Stimulated activated CD4-positive, alpha-beta T cell treated with anti-CD3 and anti-CD28 coated beads, Interleukin-2, amount 100 ng/mL, for 24 hours (primary cell): Measurements from ENCODE around the gene IRS4.

Source experiments
- DNase-seq, 2 donors: peaks; one replicate each; pipeline ENCODE4 v3.0.0-alpha.2; 2020

Gene IRS4

DNA sequence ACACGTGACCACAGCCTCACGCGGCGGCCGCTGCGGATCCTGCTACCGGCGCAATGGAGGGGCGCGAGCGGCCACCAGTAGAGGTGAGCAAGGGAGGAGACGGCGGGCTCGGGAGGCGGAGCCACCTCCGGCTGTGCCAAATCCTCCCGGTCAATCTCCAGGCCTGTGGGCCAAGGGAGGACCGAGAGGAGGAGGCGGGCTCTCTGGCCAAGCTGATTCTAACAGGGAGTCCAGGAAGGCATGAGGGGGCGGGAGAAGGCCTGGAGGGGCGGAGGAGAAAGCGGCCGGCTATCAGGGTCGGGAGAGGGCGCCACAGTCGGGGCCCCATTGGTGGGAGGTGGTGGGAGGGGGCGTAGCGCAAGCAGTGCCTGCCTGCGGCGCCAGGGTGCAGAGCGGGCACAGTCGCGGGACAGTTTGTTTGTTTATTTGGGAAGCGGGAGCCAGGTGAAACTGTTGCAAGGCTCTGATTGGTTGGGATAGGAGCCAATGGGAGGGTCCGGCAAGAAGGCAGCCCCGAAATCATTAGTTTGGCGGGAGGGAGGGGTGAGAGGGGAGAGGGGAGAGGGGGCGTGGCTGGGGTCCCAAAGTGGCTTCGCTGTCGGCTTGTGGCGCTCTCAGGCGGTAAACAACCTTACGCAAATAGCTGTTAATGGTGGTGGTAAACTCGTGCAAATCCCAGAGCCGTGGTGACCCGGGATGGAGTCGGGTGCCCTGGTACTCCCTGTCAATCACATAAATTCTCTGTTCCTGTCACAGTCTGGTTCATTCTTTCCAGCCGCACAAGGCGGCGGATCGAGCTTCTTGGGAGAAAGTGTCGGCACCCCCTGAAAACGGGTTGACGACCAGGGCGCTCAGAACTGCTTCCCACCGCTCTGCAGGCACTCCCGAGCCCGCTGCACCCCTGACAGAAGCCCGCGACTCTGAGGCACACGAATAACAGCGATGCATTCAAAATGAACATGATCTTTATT, at the start of gene IRS4:
TSS of gene IRS4 (minus strand) at position 55 of the 971 bp plus-strand sequence.
- no peak for DNase-seq

- no peak for DNase-seq
Measured at GRCh38 chrX:108772549-108772948, 36.2 kb upstream of the IRS4 start.

GRCh38 chrX:108763559-108763958, 27.2 kb upstream of the IRS4 start:
- no peak for DNase-seq

DNA sequence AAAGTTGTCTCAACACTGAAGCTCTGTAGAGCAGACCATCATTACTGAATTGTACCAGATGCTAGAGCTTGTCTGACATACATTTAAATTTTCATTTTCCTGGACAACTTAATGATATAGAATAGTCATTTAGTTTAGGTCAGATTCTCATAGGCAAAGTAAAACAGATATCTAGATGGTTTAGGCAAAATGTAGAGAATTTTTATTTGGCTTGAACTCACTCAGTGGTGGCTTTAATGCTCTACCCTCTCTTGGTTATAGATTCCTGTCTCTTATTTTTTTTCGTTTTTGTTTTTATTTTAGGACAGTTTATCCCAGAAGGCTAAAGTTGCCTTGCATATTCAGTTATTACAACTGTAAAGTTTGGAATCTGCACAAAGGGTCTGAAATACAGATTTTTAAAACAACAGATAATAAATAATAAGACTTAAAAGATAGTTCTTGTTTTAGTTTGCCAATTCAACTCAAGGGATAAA, 4.0 kb upstream of the IRS4 start:
- DNase-seq = no peak

DNA sequence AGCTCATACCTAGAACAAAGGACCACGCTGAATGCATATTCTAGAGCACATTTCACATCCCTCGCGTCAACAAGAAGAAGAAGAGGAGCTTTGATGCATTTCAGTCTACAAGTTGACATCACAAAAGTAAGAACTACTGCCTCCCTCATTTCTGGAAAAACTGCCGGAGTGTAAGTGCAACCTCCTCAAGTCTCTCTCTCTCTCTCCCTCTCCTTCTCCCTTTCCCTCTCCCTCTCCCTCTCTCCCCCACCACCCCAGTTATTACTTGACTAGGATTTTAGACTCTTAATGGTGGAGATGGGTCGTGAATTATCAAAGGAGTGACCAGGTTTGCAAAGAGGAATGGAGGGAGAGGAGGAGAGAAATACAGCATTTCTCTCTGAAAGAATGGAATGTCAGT, 1.4 kb upstream of the IRS4 start:
- DNase-seq = no peak

DNA sequence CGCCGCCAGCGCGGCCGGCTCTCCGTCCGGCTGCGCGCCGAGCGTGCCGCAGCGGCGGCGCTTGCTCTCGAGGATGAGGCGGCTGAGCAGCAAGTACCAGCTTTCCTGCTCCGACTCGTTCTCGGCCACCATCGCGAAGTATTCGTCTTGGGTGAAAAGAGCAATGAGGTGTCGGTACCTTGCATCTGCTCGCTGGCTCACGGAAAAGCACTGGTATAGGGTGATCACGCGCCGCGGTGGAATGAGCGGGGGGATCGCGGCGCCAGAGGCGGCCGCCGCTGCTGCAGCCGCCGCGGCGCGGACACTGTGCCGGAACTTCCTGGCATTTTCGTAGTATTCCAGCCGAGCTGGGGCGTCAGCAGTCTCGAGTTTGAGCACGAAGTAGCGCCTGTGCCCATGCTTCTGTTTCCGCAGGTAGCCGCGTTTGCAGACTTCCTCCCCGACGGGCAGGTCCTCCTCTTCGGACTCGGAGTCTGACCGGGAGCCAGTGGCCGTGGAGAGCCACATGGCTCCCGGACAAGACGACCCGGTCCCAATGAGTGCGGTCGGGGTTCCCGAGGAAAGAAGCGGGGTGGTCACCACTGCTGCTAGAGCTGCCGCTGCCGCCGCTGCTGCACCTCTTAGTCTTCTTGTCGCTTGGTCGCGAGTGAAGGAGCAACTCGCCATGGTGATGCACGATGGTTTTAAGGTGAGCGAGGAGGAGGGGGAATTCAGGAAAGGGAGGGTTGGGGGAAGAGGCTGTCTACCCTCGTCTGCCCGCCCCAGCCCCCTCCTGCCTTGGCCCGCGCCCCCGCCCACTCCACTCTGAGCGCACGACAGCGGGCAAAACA, 469 bp downstream of the IRS4 start:
- DNase-seq = no peak

DNA sequence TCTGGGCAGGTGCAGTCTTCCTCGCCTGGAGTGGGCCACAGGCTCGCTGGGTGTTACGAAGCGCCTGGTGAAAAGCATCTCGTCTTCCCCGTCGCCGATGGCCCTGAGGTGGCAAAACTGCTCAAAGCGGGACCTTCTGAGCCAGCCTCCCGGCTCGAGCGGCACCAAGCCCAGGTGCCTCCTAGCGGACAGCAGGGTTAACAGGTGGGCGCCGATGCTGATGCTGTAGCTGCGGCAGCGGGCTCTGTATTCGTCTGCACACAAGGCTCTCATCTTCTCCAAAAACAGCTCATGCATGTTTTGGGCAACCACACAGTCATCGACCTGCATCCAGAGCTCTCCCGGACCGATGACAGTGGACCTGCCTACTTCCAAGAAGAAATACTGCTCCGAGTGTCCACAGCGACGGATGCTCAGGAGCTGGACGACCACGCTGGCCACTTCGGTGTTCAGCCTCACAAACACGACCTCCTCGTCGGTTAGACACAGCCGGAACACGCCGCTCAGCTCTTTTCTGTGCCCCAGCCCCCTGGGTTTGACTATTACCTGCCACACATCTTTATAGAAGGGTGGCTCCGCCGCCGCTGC, 1.2 kb downstream of the IRS4 start:
- no peak for DNase-seq

- DNase-seq = no peak
Measured at GRCh38 chrX:108734426-108734825, 1.9 kb downstream of the IRS4 start.

DNA sequence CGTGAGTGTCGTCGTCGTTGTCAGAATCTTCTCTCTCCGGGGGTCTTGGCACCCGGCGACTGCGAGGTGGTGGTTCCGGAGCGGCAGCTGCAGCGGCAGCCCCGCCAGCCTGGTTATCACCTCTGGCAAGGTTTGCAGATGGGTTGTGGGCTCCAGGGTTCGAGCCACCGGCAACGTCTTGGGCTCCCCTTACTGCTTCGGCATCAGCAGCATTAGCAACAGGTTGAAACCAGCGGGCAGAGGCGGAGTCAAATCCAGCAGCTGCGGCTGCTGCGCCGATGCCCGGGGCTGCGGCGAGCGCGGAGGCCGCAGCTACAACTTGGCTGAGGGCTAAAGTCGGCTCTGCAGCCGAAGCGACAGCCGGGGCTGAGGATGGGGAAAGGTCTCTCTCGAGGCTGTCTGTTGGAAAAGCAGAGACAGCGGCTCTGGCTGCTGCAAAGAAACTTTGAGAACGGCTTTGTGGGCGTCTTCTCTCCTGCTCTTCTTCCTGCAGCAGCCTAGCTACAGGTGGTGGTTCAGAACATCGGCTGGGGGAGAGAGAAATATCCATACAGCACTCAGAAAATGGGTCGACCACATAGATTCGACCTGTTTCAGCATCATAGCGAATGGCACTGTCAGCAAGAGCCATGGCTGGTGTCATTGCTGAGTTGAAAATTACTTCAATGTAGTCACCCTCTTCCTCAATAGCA, 3.6 kb downstream of the IRS4 start:
- no peak for DNase-seq

DNA sequence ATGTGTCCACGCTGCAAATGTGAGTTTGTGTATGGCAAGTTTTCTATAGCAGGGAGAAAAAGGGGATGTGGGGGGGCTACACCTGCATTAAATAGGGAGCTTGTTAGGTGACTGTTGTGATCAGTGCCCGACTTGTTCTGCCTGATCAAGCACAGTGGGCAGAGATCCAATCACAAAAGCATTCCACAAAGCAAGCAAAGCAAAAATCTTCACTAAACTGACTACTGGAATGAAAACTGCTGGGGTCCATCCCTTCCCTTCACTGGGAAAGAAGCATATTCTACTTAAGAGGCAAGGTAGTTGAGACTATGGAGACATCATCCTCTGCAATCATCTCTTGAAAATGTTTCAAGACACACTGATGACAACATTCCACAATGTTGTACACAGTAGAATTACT, 5.2 kb downstream of the IRS4 start:
- DNase-seq = no peak

GRCh38 chrX:108726748-108727147, 9.6 kb downstream of the IRS4 start:
- DNase-seq = no peak

DNA sequence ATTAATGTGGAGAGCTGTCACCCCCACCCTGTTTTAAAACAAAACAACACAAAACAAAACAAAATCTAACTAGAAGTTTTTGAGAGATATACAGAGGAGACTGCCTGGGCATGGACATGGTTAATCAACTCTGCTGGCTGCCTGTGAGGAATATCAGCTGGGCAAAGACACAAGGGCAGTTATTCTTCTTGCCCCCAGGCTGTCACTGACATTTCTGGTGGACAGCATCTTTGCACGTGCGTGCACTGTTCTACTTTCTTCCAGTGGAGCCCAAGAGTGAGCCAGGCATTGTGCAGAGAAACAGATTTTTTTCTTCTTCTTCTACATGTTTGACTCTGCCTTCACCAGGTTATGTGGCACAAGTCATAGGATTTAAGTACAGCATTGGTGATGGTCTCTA, 13.8 kb downstream of the IRS4 start:
- DNase-seq = no peak

GRCh38 chrX:108712886-108713285, 23.5 kb downstream of the IRS4 start:
- no peak for DNase-seq

DNA sequence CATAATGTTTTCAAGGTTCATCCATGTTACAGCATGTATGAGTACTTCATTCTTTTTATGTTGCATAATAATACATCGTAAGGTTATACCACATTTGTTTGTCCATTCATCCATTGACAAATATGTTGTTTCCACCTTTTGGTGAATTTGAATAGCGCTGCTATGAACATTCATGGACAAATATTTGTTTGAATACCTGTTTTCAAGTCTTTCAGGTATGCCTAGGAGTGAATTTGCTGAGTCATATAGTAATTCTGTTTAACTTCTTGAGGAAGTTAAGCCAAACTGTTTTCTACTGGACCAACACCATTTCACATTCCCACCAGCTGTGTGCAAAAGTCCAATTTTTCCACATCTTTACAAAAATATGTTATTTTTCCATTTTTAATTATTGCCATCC, 31.5 kb downstream of the IRS4 start:
- no peak for DNase-seq

DNA sequence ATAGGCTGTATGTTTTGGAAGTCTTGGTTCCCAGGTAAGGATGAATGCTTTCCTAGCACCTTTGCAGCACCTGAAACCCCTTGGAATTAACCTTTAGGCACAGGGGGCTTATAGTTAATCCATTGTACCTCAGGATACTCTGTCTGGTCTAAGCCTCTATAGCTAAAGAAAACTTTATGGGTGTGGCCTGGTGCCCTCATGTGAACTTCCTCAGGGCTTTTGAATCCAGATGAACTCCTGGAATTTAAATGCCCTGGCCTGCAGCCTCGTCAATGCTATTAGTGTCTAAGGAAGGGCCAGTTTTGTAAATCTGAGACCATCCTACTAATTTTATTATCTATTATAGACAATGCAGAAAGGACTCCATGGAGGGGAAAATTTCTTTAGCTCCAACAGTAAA, 33.8 kb downstream of the IRS4 start:
- DNase-seq = no peak

- DNase-seq = no peak
Measured at GRCh38 chrX:108701633-108702032, 34.7 kb downstream of the IRS4 start.

DNA sequence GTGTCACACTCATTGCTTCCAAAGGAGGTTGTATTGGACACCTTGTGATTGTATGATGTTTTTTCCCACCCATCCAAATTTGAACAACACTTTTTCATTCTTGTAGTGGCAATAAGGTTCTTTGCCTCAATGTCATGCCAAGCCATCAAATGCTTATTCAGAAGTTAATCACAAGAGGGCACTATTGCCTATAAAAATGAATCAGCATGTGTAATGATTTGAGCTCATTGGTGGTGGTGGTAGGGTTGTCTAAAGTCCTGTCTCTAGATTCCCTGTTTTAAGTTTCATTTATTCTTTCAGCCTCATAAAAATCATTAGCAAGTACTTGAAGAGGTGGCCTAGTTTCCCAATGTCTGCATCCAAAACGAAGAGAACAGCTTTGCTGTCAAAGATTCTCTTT, 37.0 kb downstream of the IRS4 start:
- DNase-seq = no peak

GRCh38 chrX:108696690-108697089, 39.7 kb downstream of the IRS4 start:
- DNase-seq = no peak
